SIG-M5 (cell line): ENCODE measurements around the gene PLOD1.
"Not testable (repeated sequence)": the region's sequence is repeated elsewhere in the genome, so short reads cannot be mapped to it uniquely, and the experiment has no call there.

Experiments
- DNase-seq: peaks from one replicate; lab custom pipeline; 2025; lab: John Stamatoyannopoulos, UW

The PLOD1 gene

DNA sequence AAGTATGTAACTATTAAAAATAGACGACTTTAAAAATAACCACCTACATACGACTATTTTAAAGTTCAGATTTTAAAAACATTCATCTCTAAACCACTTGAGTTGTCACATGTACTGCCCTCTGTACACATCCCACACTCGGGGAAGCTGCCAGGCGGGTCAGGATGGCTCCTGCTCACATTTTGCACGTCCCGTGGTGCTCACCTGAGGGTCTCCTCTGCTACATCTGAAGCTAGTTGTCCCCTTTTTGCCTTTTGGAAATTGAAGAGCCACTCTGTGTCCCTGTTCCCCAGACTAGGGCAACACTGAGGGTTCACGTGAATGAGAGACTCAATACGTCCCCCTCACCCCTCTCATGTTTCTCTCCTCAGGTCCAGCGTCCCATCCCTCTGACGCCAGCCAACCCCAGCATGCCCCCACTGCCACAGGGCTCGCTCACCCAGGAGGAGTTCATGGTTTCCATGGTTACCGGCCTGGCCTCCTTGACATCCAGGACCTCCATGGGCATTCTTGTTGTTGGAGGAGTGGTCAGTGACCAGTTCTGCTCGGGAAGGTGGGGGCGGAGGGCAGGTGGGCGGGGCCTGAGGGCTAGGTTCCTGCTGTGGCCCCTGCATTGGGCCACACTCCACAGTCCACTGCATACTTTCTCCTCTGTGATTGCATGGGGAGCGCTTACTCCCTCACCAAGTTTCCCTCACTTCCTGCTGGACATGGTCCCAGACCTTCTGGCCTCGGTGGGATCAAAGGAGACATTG, 71.8 kb downstream of the PLOD1 start:
- DNase-seq, result no peak

DNA sequence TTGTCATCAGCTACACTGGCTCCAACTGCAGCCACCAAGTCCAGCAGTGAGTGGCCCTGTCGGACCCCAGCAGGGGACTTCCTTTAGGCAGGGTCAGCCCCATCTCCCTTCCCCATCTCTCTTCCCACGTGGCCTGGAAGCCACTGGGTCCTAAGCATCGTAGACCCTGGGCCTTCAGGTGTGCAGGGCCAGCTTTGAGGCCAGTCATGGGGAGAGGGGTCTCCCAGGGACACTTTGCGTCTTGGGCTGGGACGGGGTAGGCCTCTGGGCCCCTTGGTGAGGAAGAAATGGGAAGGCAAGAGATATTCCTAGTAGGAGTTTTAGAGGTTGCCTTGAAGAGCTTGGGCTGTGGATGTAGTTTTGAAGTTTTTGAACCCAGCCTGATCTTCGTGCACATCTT, 72.7 kb downstream of the PLOD1 start:
- no peak for DNase-seq

DNA sequence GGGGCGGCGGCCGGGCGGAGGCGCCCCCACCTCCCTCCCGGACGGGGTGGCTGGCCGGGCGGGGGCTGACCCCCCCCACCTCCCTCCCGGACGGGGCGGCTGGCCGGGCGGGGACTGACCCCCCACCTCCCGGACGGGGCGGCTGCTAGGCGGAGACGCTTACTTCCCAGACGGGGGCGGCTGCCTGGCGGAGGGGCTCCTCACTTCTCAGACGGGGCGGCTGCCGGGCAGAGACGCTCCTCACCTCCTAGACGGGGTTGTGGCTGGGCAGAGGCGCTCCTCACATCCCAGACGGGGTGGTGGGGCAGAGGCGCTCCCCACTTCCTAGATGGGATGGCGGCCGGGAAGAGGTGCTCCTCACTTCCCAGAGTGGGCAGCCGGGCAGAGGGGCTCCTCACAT, 73.8 kb downstream of the PLOD1 start:
- not testable (repeated sequence) for DNase-seq

DNA sequence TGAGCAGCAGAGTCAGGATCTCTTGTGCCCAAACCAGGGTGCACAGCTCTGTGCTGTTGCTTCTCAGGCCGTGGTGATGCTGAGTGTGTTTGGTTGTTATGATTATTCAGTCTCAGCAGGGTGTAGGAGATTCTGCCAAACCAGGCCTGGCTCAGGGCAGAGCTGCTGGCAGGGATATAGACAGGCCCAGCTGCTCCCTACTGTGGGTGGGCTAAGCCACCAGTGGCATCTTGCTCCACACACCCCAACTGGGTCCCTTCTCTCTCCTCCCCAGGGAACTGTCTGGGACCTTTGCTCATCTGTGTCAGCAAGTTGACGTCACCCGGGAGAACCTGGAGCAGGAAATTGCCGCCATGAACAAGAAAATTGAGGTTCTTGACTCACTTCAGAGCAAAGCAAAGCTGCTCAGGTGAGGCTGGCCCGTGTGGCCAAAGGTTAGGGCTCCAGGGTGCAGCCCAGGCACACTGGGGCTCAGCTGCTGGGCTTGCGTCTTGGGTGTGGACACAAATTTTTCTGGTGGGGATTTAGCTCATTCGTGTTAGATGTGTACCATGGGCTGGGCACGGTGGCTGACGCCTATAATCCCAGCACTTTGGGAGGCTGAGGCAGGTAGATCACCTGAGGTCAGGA, 74.9 kb downstream of the PLOD1 start:
- DNase-seq, result no peak

DNA sequence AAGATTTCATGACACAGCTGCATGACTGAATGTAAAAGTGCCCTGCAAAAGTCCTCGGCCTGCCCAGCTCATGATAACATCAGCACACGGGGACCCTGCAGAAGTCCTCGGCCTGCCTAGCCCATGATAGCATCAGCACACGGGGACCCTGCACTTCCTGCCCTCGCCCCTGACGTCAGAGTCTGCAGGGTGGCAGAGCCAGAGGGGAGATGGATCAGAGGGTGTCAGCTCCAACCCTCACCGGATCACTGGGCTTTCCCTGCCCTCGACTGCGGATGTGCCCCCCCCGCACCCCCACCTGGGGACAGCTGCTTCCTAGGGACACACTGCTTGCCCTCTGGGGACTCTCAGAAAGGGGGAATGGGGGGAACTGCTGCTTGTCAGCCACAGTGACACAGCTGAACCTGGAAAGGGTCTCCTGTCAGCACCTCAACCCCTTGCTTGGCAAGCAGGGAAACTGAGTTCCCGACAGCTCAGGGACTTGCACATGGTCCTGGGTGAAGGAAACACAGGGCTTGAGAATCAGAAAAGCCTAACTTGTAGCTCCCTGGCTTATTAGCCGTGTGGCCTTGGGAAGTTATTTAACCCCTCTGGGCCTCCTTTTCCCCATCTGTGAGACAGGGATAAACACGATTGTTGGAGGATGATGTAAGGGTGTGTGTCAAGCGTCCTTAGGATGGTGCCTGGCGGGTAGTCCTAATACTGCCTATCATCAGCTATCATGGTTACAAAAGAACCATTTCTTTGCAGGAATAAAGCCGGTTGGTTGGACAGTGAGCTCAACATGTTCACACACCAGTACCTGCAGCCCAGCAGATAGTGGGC, 76.4 kb downstream of the PLOD1 start:
- no peak for DNase-seq

DNA sequence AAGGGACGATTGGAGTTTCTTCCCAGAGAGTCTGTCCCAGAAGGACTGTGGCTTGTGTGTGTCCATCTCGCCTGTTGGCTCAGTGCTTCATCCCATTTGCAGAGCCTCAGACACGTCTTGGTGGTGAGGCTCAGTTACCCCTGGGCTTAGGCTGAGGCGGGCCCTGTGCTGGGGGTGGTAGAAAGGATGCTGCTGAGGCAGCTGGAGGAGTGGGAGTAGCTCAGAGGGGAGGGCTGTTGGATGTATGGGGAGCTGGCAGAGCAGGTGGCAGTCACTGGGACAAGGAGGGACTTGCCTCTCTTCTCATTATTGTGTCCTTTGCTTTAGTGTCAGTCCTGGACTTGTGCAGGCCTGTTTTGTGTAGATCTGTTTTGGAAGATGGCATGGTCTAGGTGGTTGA, 77.5 kb downstream of the PLOD1 start:
- no peak for DNase-seq

DNA sequence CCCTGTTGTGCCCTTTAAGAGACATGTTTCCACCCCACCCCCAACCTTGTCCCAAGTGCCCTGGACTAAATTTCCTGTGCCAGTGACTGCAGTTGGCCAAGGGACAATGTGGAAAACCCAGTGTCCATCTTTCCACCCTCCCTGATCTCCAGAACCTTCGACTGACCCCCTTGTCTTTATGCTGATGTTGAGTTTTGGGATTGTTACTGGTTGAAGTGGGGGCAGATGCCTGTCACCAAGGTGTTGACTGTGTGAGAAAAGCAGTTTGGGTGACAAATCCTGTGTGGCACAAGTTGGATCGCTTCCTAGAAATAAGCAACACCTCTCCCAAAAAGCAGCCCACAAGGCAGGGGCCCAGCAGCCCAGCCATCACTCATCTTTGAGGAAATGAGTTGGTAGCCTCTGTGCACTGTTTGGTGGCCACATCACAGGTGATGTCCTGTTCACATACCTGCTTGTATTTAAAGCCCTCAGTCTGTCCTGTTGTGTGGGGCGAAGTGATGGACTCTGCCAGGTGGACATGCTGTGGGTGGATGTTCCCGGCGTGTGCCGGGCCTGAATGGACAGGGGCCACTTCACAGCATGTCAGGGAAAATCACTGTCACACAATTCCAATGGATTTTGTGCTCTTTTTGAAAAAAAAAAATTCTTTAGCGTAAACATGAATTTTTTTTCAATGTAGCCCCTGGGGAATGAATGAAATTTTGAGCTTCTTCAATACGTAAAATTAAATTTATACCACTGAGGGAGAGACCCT, 78.2 kb downstream of the PLOD1 start:
- DNase-seq, result no peak

DNA sequence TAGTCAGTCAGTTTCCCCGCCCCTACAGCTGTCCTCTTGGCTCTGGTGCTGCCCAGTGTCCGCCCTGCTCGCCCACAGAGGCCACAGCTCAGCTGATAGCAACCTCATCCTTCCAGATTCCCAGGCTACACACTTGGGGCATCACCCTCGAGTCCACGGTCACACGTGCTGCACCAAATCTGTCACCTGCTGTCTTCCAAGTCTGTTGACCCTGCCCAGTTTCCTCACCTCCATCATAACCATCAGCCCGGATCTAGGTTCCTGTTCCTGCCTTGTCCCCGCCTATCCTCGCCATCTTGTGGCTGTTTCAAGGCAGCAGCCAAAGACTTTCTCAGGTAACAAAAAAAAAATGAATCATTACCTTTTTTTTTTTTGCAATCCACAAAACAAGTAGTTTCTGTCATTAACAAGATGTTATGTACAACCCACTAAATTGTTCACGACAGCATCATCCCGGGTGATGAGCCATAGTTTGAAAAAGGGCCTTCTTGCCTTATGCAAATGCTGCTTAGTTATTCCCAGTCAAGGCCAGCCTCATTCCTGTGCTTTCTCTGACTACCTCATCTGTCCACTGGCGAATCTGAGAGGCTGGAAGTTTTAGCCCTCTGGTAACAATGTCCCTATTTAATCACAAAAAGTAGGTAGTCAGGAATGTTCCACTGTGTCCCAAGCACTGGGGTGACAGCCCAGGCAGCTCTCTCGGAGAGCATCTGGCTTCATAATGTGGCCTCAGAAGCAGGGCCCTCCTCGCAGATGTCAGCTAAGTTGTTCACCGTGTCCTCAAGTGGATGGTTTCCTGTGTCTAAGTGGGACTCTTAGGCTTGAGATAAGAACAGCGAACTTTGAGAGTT, 79.8 kb downstream of the PLOD1 start:
- no peak for DNase-seq

DNA sequence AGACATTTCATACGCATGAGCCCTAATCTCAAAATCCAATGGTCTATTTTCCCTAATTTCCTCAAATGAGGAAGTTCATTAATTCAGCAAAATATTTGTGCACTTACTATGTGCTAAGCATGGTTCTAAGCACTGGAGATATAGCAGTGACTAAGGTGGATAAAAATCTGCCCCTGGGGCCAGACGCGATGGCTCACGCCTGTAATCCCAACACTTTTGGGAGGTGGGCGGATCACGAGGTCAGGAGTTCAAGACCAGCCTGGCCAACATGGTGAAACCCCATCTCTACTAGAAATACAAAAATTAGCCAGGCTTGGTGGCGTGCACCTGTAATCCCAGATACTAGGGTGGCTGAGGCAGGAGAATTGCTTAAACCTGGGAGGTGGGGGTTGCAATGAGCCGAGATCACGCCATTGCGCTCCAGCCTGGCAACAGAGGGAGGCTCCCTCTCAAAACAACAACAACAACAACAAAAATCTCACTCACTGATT, 80.5 kb downstream of the PLOD1 start:
- DNase-seq, result no peak

DNA sequence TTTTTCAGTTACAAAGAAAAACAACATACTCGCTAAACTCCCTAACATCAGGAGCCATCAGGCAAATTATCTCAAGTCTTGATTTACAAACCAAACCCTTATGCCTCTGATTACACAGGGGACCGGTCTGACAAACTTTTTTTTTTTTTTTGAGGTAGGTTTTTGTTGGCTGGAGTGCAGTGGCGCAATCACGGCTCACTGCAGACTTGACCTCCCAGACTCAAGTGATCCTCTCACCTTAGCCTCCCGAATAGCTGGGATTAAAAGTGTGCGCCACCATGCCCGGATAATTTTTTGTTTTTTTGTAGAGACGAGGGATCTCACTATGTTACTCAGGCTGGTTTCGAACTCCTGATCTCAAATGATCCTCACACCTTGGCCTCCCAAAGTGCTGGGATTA, 81.0 kb downstream of the PLOD1 start:
- no peak for DNase-seq

DNA sequence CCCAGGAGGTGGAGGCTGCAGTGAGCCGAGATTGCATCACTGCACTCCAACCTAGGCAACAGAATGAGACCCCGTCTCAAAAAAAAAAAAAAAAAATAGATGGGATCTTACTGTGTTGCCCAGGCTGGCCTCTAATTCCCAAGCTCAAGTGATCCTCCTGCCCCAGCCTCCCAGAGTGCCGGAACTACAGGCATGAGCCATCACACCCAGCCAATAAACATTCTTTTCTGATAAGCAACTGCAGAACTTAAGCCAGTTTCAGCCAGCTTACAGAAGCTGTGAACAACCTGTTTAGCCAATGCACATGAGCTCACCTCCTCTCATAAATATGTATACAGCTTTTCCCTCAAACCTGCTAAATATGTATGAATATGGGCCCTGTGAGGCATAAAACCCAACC, 81.7 kb downstream of the PLOD1 start:
- DNase-seq, result no peak

DNA sequence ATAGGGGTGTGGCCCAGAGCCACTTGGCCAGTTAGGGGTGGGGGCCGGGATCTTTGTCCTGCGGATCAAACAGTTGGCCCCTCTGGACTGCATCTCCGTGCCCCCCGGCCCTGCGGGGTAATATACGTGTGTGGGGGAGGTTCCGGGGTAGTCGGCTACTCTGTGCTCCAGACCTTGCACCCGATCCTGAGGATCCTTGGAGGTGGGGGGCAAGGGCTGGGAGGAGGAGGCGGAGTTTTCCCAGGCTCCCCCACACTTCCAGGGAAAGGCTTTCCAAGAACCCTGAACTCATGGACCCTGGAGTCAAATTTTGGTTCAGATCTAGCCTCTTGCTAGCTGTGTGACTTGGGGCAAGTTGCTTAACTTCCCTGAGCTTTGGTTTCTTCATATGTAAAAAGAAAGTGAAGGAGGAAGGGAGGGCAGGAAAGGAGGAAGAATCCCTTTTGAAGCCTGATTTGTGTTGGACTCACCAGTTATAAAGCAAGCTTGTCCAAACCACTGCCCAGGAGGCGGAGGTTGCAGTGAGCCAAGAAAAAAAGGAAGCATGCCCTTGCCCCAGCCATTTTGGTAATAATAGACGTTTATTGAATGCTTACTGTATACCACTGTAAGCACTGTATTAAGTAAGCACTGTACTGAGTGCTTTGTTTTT, 85.5 kb downstream of the PLOD1 start:
- peak; percentile 63 for DNase-seq

DNA sequence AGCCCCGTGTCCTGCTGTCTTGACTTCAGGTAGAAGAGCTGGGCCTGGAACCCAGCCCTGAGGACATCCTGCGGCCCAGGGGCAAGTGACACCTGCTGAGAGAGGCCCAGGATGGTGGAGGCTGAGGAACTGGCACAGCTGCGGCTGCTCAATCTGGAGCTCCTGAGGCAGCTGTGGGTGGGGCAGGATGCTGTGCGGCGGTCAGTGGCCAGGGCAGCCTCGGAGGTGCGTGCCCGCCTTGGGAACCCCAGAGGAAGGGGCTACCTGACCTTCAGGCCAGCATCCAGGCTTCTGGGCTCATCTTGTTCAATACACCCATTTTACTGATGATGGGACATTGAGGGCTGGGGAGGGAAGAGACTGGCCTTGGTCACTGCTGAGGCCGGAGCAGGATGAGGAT, 87.1 kb downstream of the PLOD1 start:
- DNase-seq, result no peak

DNA sequence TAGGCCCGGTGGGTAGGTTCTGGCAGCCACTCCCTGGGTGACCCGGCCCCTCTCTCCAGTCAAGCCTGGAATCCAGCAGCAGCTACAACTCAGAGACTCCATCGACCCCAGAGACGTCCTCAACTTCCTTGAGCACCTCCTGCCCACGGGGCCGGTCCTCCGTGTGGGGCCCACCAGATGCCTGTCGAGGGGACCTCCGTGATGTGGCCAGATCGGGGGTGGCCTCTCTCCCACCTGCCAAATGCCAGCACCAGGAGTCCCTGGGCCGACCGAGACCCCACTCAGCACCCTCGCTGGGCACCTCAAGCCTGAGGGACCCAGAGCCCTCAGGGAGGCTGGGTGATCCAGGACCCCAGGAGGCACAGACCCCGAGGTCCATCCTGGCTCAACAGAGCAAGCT, 87.5 kb downstream of the PLOD1 start:
- DNase-seq, result no peak
